ENCODE measurements around the gene TGFBR1.

TGFBR1 gene

DNA sequence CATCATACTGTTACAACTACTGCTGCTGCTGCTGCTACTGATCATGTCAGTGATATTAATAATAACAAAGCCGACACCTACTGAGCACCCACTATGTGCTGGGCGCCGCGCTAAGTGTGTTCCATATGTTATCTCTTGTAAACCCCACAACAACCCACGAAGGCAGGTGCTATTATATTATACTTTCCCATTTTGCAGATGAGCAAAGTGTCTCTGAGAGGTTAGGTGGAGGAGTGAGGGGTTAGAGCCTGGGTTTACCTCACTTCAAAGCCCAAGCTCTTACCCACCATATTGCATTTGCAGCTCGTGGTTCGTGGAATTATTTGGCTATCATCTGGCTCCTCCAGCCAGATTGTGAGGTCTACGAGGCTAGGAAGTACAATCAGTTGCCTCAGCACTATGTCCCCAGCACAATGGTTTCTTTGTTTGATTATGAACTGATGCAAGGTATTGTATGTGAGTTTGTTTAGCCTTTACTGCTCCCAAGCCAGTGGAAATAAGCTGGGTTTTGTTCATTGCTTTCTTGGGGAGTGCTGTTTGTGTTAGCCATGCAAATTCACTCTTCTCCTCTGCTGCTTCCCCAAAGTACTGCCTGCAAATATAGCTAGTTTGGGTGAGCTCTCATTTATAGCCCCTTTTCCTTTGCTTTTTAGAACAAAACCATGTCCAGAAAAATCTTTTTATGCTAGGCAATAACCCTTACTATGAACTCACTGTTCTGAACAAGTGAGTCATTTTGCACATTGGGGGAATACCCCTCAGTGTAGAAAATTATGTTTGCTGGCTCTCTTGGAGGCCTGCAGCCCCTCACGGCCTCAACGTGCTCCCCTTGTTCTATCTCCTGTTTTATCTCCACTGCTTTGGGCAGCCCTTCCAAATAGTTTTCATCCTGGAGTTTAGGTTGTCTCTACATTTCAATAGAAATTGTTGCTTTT is 68.9 kb downstream of the TGFBR1 start:
- H3K36me3 ChIP-seq (ENCODE audit: control insufficient read depth in 5 of 5, insufficient read depth in 5 of 5, low read length in 5 of 5) = no peaks in the 10 kb centered on the region
- H3K27me3 ChIP-seq (ENCODE audit: control insufficient read depth in 5 of 5, insufficient read depth in 4 of 5, low read length in 5 of 5) = peaks cover 0 to 11% (median 7%) of the 10 kb centered on the region in 5 donors
- H3K27ac ChIP-seq (ENCODE audit: low read depth, low read length) = no peak overlapping the region
- no peak overlapping the region for H3K9ac ChIP-seq (ENCODE audit: low read length in 5 of 5)
- no peak overlapping the region for H3K4me3 ChIP-seq (ENCODE audit: low read depth in 1 of 5, low read length in 5 of 5)
- no peaks in the 10 kb centered on the region for H3K9me3 ChIP-seq (ENCODE audit: control insufficient read depth in 5 of 5, low read length in 5 of 5)
- no peaks in the 10 kb centered on the region for H3K4me1 ChIP-seq (ENCODE audit: control insufficient read depth in 5 of 5, insufficient read depth in 5 of 5, low read length in 5 of 5)

DNA sequence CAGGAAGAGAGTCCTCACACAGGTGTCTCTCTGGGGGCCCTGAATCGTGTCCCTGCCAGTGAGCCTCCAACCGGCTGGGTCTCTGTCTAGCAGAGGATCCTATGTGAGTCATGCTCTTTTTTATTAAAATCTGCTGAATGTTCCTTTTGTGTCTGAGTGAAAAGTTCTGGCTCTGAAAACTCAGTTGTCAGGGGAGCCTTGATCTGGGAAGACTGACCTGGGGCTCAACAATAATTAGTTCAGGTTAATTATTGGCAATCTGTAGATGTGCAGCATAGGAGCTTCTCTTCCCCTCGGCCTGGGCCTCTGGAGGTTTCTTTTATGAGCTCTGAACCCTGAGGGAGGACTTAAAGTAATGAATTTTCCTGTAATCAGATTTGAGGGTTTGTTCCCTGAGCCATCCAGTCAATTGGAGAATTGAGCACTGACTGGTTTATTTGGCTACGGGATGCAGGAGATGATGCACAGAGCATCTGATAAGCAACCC is 71.7 kb downstream of the TGFBR1 start:
- H3K4me1 ChIP-seq (ENCODE audit: control insufficient read depth in 5 of 5, insufficient read depth in 5 of 5, low read length in 5 of 5) = no peaks in the 10 kb centered on the region

DNA sequence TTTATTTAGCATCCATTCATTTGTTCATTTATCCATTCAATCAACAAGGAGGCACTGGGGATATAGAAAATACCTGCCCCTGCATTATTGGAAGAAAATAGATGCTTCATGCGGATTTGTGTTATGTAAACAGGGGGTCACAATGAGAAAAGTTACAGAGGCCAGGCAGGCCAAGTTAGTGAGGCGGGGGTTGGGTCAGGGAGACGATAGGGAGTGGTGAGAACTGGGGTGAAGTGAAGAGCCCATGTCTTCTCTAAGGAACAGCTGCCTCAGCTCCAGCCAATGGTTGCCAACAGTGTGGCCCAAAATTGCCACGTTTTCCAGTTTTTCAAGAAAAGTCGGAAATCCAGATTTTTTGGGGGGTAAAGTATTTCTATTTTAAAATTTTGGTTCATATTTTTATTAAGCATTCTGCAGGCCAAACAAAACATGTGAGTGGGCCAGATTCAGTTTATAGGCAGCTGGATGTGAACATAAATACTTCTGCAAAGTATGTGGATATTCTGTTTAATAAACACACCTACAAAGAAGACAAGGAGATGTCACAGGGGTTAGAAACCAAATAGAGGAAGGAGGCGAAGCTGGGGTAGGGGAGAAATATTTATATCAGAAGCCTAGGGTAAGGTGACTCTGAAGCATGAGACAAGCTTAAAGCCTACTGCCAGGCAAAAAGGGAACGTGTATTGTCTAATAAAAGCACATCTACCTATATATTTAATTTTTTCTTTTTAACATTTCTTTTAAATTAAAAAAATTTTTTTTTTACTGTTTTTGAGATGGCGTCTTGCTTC is 72.9 kb downstream of the TGFBR1 start:
- Histone ChIP-seq H3K4me1 (ENCODE audit: control insufficient read depth in 5 of 5, insufficient read depth in 5 of 5, low read length in 5 of 5) (no peaks in the 10 kb centered on the region), H3K36me3 (ENCODE audit: control insufficient read depth in 5 of 5, insufficient read depth in 5 of 5, low read length in 5 of 5) (no peaks in the 10 kb centered on the region), H3K27ac (ENCODE audit: low read depth, low read length) (no peak overlapping the region), H3K9ac (ENCODE audit: low read length in 5 of 5) (no peak overlapping the region), H3K27me3 (ENCODE audit: control insufficient read depth in 5 of 5, insufficient read depth in 4 of 5, low read length in 5 of 5) (no peaks in the 10 kb centered on the region), H3K9me3 (ENCODE audit: control insufficient read depth in 5 of 5, low read length in 5 of 5) (no peaks in the 10 kb centered on the region), H3K4me3 (ENCODE audit: low read depth in 1 of 5, low read length in 5 of 5) (no peak overlapping the region)

More for the DNA sequence above, 71.7 kb downstream of the TGFBR1 start:
- Histone ChIP-seq H3K36me3 (ENCODE audit: control insufficient read depth in 5 of 5, insufficient read depth in 5 of 5, low read length in 5 of 5) (no peaks in the 10 kb centered on the region), H3K27ac (ENCODE audit: low read depth, low read length) (no peak overlapping the region), H3K9me3 (ENCODE audit: control insufficient read depth in 5 of 5, low read length in 5 of 5) (no peaks in the 10 kb centered on the region), H3K27me3 (ENCODE audit: control insufficient read depth in 5 of 5, insufficient read depth in 4 of 5, low read length in 5 of 5) (peaks cover 0 to 2% (median 0%) of the 10 kb centered on the region in 5 donors), H3K4me3 (ENCODE audit: low read depth in 1 of 5, low read length in 5 of 5) (no peak overlapping the region), H3K9ac (ENCODE audit: low read length in 5 of 5) (no peak overlapping the region)

- H3K36me3 ChIP-seq (ENCODE audit: control insufficient read depth in 5 of 5, insufficient read depth in 5 of 5, low read length in 5 of 5) = no peaks in the 10 kb centered on the region
- no peaks in the 10 kb centered on the region for H3K4me1 ChIP-seq (ENCODE audit: control insufficient read depth in 5 of 5, insufficient read depth in 5 of 5, low read length in 5 of 5)
- H3K9ac ChIP-seq (ENCODE audit: low read length in 5 of 5) = peak overlapping the region in 1 of 5 donors; percentile 16
- no peak overlapping the region for H3K4me3 ChIP-seq (ENCODE audit: low read depth in 1 of 5, low read length in 5 of 5)
- H3K27ac ChIP-seq (ENCODE audit: low read depth, low read length) = no peak overlapping the region
- H3K9me3 ChIP-seq (ENCODE audit: control insufficient read depth in 5 of 5, low read length in 5 of 5) = no peaks in the 10 kb centered on the region
- H3K27me3 ChIP-seq (ENCODE audit: control insufficient read depth in 5 of 5, insufficient read depth in 4 of 5, low read length in 5 of 5) = no peaks in the 10 kb centered on the region
Measured at GRCh38 chr9:99178912-99179872, 74.3 kb downstream of the TGFBR1 start.

DNA sequence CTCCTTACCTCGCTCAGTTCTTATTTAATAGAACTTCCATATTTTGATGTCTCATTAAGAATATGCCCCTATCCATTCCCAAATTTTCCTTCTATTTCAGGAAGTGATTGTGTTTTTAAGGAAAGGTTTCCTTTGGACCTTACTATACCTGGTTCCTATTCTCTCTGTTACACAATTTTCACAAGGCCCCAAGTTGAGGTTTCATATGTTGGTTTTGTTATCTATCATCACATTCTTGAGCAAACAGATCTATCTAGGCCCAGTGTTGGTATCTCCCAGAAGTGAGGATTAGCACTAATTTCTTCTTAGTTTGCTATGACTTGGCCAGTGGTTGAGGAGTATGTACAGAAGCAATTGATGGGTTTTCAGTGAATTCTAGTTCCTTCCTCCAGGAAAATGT is 75.3 kb downstream of the TGFBR1 start:
- H3K4me1 ChIP-seq (ENCODE audit: control insufficient read depth in 5 of 5, insufficient read depth in 5 of 5, low read length in 5 of 5) = peaks cover 4 to 9% (median 5%) of the 10 kb centered on the region in 5 donors
- no peak overlapping the region for H3K27ac ChIP-seq (ENCODE audit: low read depth, low read length)
- H3K36me3 ChIP-seq (ENCODE audit: control insufficient read depth in 5 of 5, insufficient read depth in 5 of 5, low read length in 5 of 5) = no peaks in the 10 kb centered on the region
- H3K9me3 ChIP-seq (ENCODE audit: control insufficient read depth in 5 of 5, low read length in 5 of 5) = no peaks in the 10 kb centered on the region
- H3K27me3 ChIP-seq (ENCODE audit: control insufficient read depth in 5 of 5, insufficient read depth in 4 of 5, low read length in 5 of 5) = no peaks in the 10 kb centered on the region
- H3K4me3 ChIP-seq (ENCODE audit: low read depth in 1 of 5, low read length in 5 of 5) = no peak overlapping the region
- no peak overlapping the region for H3K9ac ChIP-seq (ENCODE audit: low read length in 5 of 5)

DNA sequence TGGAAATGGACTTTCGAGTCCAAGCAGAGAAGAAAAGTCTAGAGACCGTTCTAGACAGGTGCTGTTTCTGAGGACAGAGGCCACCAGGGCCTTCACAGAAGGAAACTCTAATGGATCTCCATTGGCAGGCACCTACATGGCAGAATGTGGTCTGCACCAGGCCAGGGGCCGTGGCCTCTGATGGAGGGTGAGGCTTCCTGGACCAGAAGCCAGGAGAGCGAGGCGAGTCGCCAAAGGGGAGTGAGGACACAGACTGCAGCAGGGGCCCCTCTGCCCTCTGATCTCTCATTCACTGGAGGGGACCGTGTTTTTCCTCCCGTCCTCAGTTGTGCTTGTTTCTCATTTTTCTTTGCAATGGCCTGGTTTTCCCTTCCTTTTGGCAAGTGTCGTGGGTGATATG is 75.7 kb downstream of the TGFBR1 start:
- Histone ChIP-seq H3K36me3 (ENCODE audit: control insufficient read depth in 5 of 5, insufficient read depth in 5 of 5, low read length in 5 of 5) (no peaks in the 10 kb centered on the region), H3K4me1 (ENCODE audit: control insufficient read depth in 5 of 5, insufficient read depth in 5 of 5, low read length in 5 of 5) (peaks cover 4 to 10% (median 5%) of the 10 kb centered on the region in 5 donors), H3K9me3 (ENCODE audit: control insufficient read depth in 5 of 5, low read length in 5 of 5) (no peaks in the 10 kb centered on the region), H3K27ac (ENCODE audit: low read depth, low read length) (no peak overlapping the region), H3K9ac (ENCODE audit: low read length in 5 of 5) (no peak overlapping the region), H3K27me3 (ENCODE audit: control insufficient read depth in 5 of 5, insufficient read depth in 4 of 5, low read length in 5 of 5) (no peaks in the 10 kb centered on the region), H3K4me3 (ENCODE audit: low read depth in 1 of 5, low read length in 5 of 5) (no peak overlapping the region)

- no peak overlapping the region for H3K4me3 ChIP-seq (ENCODE audit: low read depth in 1 of 5, low read length in 5 of 5)
- H3K27ac ChIP-seq (ENCODE audit: low read depth, low read length) = no peak overlapping the region
- no peaks in the 10 kb centered on the region for H3K36me3 ChIP-seq (ENCODE audit: control insufficient read depth in 5 of 5, insufficient read depth in 5 of 5, low read length in 5 of 5)
- H3K9me3 ChIP-seq (ENCODE audit: control insufficient read depth in 5 of 5, low read length in 5 of 5) = no peaks in the 10 kb centered on the region
- H3K9ac ChIP-seq (ENCODE audit: low read length in 5 of 5) = no peak overlapping the region
- H3K4me1 ChIP-seq (ENCODE audit: control insufficient read depth in 5 of 5, insufficient read depth in 5 of 5, low read length in 5 of 5) = peaks cover 4 to 10% (median 5%) of the 10 kb centered on the region in 5 donors
- H3K27me3 ChIP-seq (ENCODE audit: control insufficient read depth in 5 of 5, insufficient read depth in 4 of 5, low read length in 5 of 5) = no peaks in the 10 kb centered on the region
Measured at GRCh38 chr9:99181206-99181605, 76.3 kb downstream of the TGFBR1 start.

DNA sequence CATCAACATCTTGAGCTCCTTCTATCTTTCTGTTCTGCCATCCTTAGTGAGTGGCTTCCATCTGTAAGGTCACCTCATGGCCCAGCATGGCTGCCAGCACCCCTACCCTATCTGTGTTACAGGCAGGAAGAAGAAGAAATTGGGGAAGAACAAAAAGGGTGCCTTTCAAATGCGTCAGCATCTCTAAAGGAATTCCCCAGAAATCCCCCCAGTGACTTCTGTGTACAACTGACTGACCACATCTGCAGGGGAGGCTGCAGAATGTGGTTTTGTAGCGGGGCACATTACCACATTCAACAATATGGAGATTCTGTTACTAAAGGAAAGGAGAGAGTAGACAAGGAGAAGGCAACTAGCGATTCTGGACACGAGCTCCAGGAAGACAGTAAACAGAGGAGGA is 76.7 kb downstream of the TGFBR1 start:
- Histone ChIP-seq H3K27me3 (ENCODE audit: control insufficient read depth in 5 of 5, insufficient read depth in 4 of 5, low read length in 5 of 5) (no peaks in the 10 kb centered on the region), H3K36me3 (ENCODE audit: control insufficient read depth in 5 of 5, insufficient read depth in 5 of 5, low read length in 5 of 5) (no peaks in the 10 kb centered on the region), H3K27ac (ENCODE audit: low read depth, low read length) (no peak overlapping the region), H3K4me3 (ENCODE audit: low read depth in 1 of 5, low read length in 5 of 5) (no peak overlapping the region), H3K4me1 (ENCODE audit: control insufficient read depth in 5 of 5, insufficient read depth in 5 of 5, low read length in 5 of 5) (peaks cover 4 to 10% (median 5%) of the 10 kb centered on the region in 5 donors), H3K9ac (ENCODE audit: low read length in 5 of 5) (no peak overlapping the region), H3K9me3 (ENCODE audit: control insufficient read depth in 5 of 5, low read length in 5 of 5) (no peaks in the 10 kb centered on the region)

DNA sequence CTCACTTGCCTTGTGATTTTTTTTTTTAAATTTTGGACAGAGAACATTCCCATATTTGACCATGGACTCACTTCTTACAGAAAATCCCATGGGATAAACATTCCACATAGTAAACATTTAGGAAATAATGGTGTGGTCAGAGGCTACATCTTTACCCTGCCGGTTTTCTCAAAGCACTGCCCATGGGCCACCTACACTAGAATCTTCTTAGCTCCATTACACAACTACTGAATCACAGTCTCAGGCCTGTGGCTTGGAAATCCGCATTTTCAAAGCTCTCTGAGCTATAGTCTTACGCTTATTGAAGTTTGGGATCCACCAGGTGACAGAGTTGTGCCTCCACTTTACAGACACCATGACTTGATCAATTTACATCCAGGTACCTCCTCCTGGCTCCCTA is 77.4 kb downstream of the TGFBR1 start:
- no peak overlapping the region for H3K9ac ChIP-seq (ENCODE audit: low read length in 5 of 5)
- H3K27me3 ChIP-seq (ENCODE audit: control insufficient read depth in 5 of 5, insufficient read depth in 4 of 5, low read length in 5 of 5) = no peaks in the 10 kb centered on the region
- H3K36me3 ChIP-seq (ENCODE audit: control insufficient read depth in 5 of 5, insufficient read depth in 5 of 5, low read length in 5 of 5) = no peaks in the 10 kb centered on the region
- H3K4me3 ChIP-seq (ENCODE audit: low read depth in 1 of 5, low read length in 5 of 5) = no peak overlapping the region
- H3K4me1 ChIP-seq (ENCODE audit: control insufficient read depth in 5 of 5, insufficient read depth in 5 of 5, low read length in 5 of 5) = peaks cover 4 to 10% (median 5%) of the 10 kb centered on the region in 5 donors
- no peaks in the 10 kb centered on the region for H3K9me3 ChIP-seq (ENCODE audit: control insufficient read depth in 5 of 5, low read length in 5 of 5)
- H3K27ac ChIP-seq (ENCODE audit: low read depth, low read length) = no peak overlapping the region
